RWPE2 (cell line): Measurements from ENCODE around the gene CTRB1.
A peak's percentile ranks its signal among the peaks of the same experiment; 100 is the strongest.

Source experiments
- ATAC-seq: fragments of 200-7000 bp; cut with Tn5 transposase; 3 replicates; pipeline ENCODE4 v1.9.1; 2021; ENCODE audit warnings: low read depth
- DNase-seq: peaks from one replicate; pipeline ENCODE4 v3.0.0-alpha.2; 2020; ENCODE audit warnings: low spot score
- H3K27ac ChIP-seq: fragments of 450-650 bp; 2 replicates; pipeline ENCODE4 v1.5.1; 2017; ENCODE audit warnings: mild to moderate bottlenecking; ENCODE audit not compliant: poor library complexity, severe bottlenecking
- H3K27me3 ChIP-seq: fragments of 250-450 bp; sonication (Bioruptor Pico); 2 replicates; pipeline ENCODE4 v1.5.1; 2021; ENCODE audit warnings: mild to moderate bottlenecking, moderate library complexity; ENCODE audit not compliant: insufficient read depth, poor library complexity, severe bottlenecking
- H3K36me3 ChIP-seq: fragments of 250-450 bp; sonication (Bioruptor Pico); 2 replicates; pipeline ENCODE4 v1.5.1; 2020; ENCODE audit warnings: low read depth, mild to moderate bottlenecking, moderate library complexity
- H3K4me1 ChIP-seq: fragments of 250-450 bp; sonication (Bioruptor Pico); 2 replicates; pipeline ENCODE4 v1.5.1; 2021; ENCODE audit warnings: mild to moderate bottlenecking, moderate library complexity; ENCODE audit not compliant: insufficient read depth, poor library complexity, severe bottlenecking
- H3K4me3 ChIP-seq: fragments of 250-450 bp; sonication (Bioruptor Pico); 2 replicates; pipeline ENCODE4 v1.5.1; 2021; ENCODE audit warnings: mild to moderate bottlenecking, moderate library complexity; ENCODE audit not compliant: severe bottlenecking
- H3K9me3 ChIP-seq: fragments of 250-450 bp; sonication (Bioruptor Pico); 2 replicates; pipeline ENCODE4 v1.5.1; 2021; ENCODE audit warnings: mild to moderate bottlenecking, moderate library complexity; ENCODE audit not compliant: severe bottlenecking
- CTCF ChIP-seq: fragments of 450-650 bp; IDR thresholded peaks from one replicate; pipeline ENCODE4 v1.5.1; 2017; ENCODE audit warnings: mild to moderate bottlenecking, moderate library complexity; ENCODE audit not compliant: poor library complexity, severe bottlenecking

Gene CTRB1

GRCh38 chr16:75250809-75251279, 32.1 kb downstream of the CTRB1 start:
- Histone ChIP-seq H3K9me3 (no peaks in the 10 kb centered on the region), H3K27me3 (no peaks in the 10 kb centered on the region), H3K4me1 (peaks cover 59% of the 10 kb centered on the region), H3K36me3 (0 out of 2 replicates have a peak, but pooled peaks cover 5% of the 10 kb centered on the region), H3K4me3 (peak overlapping the region; percentile 90), H3K27ac (peak overlapping the region; percentile 94)
- DNase-seq: no peak
- ATAC-seq: peak; percentile 3; the same call in 1 of the 3 replicates
- no peak for TF ChIP-seq CTCF

- Histone ChIP-seq H3K4me3 (peak within 1 kb of the TSS; percentile 90), H3K9me3 (no peaks in the 10 kb centered on the region), H3K36me3 (0 out of 2 replicates have a peak, but pooled peaks cover 5% of the 10 kb centered on the region), H3K27me3 (no peaks in the 10 kb centered on the region), H3K27ac (peak within 1 kb of the TSS; percentile 94), H3K4me1 (peaks cover 56% of the 10 kb centered on the region)
- peak; percentile 72 for ATAC-seq
- peak; percentile 91 for DNase-seq
- TF ChIP-seq CTCF: peak; percentile 15
Measured at GRCh38 chr16:75251280-75252048, 32.7 kb downstream of the CTRB1 start, which contains the start of gene BCAR1. TSS of gene BCAR1 (minus strand) at chr16:75251624. CDS start at chr16:75251482, 142 bp downstream.

GRCh38 chr16:75252049-75252864, 33.5 kb downstream of the CTRB1 start:
- Histone ChIP-seq H3K36me3 (0 out of 2 replicates have a peak, but pooled peaks cover 5% of the 10 kb centered on the region), H3K27ac (peak overlapping the region; percentile 94), H3K9me3 (no peaks in the 10 kb centered on the region), H3K4me1 (peaks cover 57% of the 10 kb centered on the region), H3K27me3 (no peaks in the 10 kb centered on the region), H3K4me3 (no peak overlapping the region)
- TF ChIP-seq CTCF: no peak
- no peak for ATAC-seq
- DNase-seq: no peak

- ATAC-seq: no peak
- H3K27ac ChIP-seq: peak overlapping the region; percentile 94
- no peak for TF ChIP-seq CTCF
Measured at GRCh38 chr16:75252946-75253911, 34.4 kb downstream of the CTRB1 start.

More at GRCh38 chr16:75252946-75253911, 34.4 kb downstream of the CTRB1 start:
- Histone ChIP-seq H3K36me3 (0 out of 2 replicates have a peak, but pooled peaks cover 2% of the 10 kb centered on the region), H3K4me1 (peaks cover 60% of the 10 kb centered on the region), H3K27me3 (no peaks in the 10 kb centered on the region), H3K4me3 (no peak overlapping the region), H3K9me3 (no peaks in the 10 kb centered on the region)
- DNase-seq: peak; percentile 57
